ENCODE measurements around the gene ZNF334. TPM values are rescaled to one million over a fixed set of nuclear protein-coding genes. Genes with fewer than 3 reads are reported as not detected.

ZNF334 gene
- total and polyA plus RNA-seq, 2 of the 4 experiments (the other 2 are of a cell fraction) = 1.4 to 2.1 TPM

DNA sequence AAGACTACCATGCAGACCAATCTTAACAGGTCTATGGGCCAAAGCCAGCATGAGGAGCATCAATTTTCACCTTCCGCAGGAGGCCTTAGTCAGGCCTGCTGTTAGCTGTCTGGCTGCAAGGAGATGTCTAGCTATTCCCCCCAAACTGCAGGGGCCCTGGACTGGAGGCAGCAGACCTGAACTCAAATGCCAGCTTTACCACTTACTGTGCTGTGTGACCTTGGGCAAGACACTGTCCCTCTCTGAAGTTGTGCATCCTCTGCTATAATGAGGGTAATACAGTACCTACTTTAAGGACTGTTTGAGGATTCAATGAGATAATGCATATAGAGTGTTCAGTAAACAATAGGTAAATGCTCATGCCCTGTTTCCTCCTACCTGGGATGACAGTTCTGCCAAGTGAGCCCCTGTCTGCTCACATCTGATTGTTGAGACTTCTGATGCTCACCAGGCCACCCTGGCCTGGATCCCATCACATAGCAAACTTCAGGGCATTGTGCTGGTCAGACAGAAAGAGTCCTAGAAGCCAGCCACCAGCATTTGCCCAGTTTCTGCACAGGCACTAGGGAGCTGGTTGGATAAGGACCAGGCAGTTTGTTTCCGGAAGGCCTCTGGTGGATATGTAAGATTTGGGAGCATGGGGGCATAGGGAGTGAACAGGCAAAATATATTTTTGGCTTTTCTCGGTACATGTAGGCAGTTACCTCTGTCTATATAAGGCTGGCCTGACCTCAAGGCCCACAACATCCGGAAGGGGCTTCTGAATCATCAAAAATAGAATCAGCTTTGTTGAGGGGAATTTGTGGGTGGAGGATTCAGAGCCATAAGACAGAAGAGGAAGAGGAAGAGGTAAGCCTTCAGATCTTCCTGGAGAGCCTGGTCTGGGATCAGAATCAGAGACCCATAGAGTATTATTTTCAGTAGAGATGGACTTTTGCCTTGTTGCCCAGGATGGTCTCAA lies 39.4 kb upstream of the ZNF334 start:
- no peaks in the 10 kb centered on the region for H3K9me3 ChIP-seq (ENCODE audit: control insufficient read depth, insufficient read depth, low read length)
- POLR2A ChIA-PET (ENCODE audit: unreplicated experiment) = no interaction called here
- H3K4me3 ChIP-seq (ENCODE audit: insufficient read depth, low read depth, low read length) = no peak overlapping the region
- peaks cover 2% of the 10 kb centered on the region for H3K27me3 ChIP-seq (ENCODE audit: control insufficient read depth, insufficient read depth, low read length)
- H2AFZ ChIP-seq (replicated peaks; ENCODE audit: low read length, poor library complexity) = no peak overlapping the region
- no peaks in the 10 kb centered on the region for H3K9me1 ChIP-seq (ENCODE audit: insufficient read depth, low read length)
- no peak overlapping the region for H3K14ac ChIP-seq (replicated peaks; ENCODE audit: low read depth, low read length)
- H3K18ac ChIP-seq (ENCODE audit: low read depth, low read length) = no peak overlapping the region
- intact Hi-C loops (cut with micrococcal nuclease) (no loop called here), in situ Hi-C loops (cut with MboI; ENCODE audit: low sequenced_read_pairs) (no loop called here), dilution Hi-C loops (cut with HindIII; ENCODE audit: low sequenced_read_pairs, unreplicated experiment) (no loop called here)
- H2BK120ac ChIP-seq (ENCODE audit: low read depth, low read length) = no peak overlapping the region
- no peak overlapping the region for H3K56ac ChIP-seq (ENCODE audit: extremely low read depth, insufficient read depth, low read length)
- H2BK5ac ChIP-seq (ENCODE audit: low read depth, low read length, poor library complexity, severe bottlenecking) = no peak overlapping the region
- no peak overlapping the region for H3K23ac ChIP-seq (ENCODE audit: low read depth, low read length)
- H3K4me2 ChIP-seq (ENCODE audit: low read depth, low read length) = no peak overlapping the region
- H2AK9ac ChIP-seq (replicated peaks; ENCODE audit: low read depth, low read length, poor library complexity) = no peak overlapping the region
- H3K4me1 ChIP-seq (ENCODE audit: control insufficient read depth, insufficient read depth, low read length) = peaks cover 1% of the 10 kb centered on the region; the same call in 1 of the 2 replicates
- DNase-seq (no peak), ATAC-seq (ENCODE audit: low read depth) (no peak)
- H3K27ac ChIP-seq (ENCODE audit: insufficient read depth, low read length) = no peak overlapping the region
- no peaks in the 10 kb centered on the region for H3K36me3 ChIP-seq (ENCODE audit: control insufficient read depth, insufficient read depth, low read length)
- no peak for TF ChIP-seq MAZ (IDR thresholded peaks at IDR 0.05; ENCODE audit: borderline replicate concordance, low read depth, low read length)
- no peak for TF ChIP-seq BHLHE40 (IDR thresholded peaks at IDR 0.05; ENCODE audit: low read depth, low read length)
- no peak for TF ChIP-seq MAFK (IDR thresholded peaks at IDR 0.05; ENCODE audit: low read depth, low read length)
- no peak for TF ChIP-seq CEBPB (IDR thresholded peaks at IDR 0.05; ENCODE audit: low read depth, low read length)
- no peak for TF ChIP-seq NFE2L2 (IDR thresholded peaks at IDR 0.05; ENCODE audit: low read depth, low read length)
- TF ChIP-seq POLR2A (IDR thresholded peaks at IDR 0.05; ENCODE audit: low read depth, low read length) = no peak
- TF ChIP-seq RFX5 (IDR thresholded peaks at IDR 0.05; ENCODE audit: low read depth, low read length) = no peak
- H2BK20ac ChIP-seq (ENCODE audit: low read depth, low read length) = no peak overlapping the region
- no peaks in the 10 kb centered on the region for H4K20me1 ChIP-seq (ENCODE audit: insufficient read depth, low read length)
- CTCF ChIA-PET = interaction anchor here (1.1 kb wide), 1 partner anchor 121 kb away, joined by 3 read pairs; no protein-coding TSS in a partner anchor
- H4K91ac ChIP-seq (ENCODE audit: insufficient read depth, low read depth, low read length) = no peak overlapping the region
- WGBS, 2 experiments (ENCODE audit: extremely low coverage in 2 of 2, insufficient read length in 1 of 2) = no CpG with 5 or more reads among the region's 4 CpGs
- no peak overlapping the region for H3K4ac ChIP-seq (ENCODE audit: low read depth, low read length)
- H4K8ac ChIP-seq (ENCODE audit: low read depth in 2 of 2, low read length in 2 of 2) = no peak overlapping the region
- H2AK5ac ChIP-seq (ENCODE audit: low read depth, low read length) = no peak overlapping the region
- no TSS peak for BruUV-seq (replicated peaks)
- H3K9ac ChIP-seq (ENCODE audit: low read depth, low read length) = no peak overlapping the region
- no peak overlapping the region for H2BK15ac ChIP-seq (ENCODE audit: low read depth, low read length)
- H3K79me1 ChIP-seq (ENCODE audit: low read depth in 1 of 2, low read length in 2 of 2) = no peaks in the 10 kb centered on the region
- H4K5ac ChIP-seq (ENCODE audit: low read depth, low read length) = no peak overlapping the region
